Neural cell (in vitro differentiated cells): ENCODE results near the gene SSX2IP.

ENCODE experiments used
- CTCF ChIP-seq: fragments of 450-650 bp; IDR thresholded peaks from 2 replicates; pipeline ENCODE4 v1.5.1; 2014; ENCODE audit warnings: antibody characterized with exemption, mild to moderate bottlenecking, moderate library complexity; ENCODE audit not compliant: poor library complexity, severe bottlenecking
- EP300 ChIP-seq: fragments of 450-650 bp; conservative IDR thresholded peaks from 2 replicates; pipeline ENCODE4 v1.6.1; 2014; ENCODE audit warnings: antibody characterized with exemption, mild to moderate bottlenecking, moderate library complexity; ENCODE audit not compliant: poor library complexity, severe bottlenecking
- POLR2AphosphoS5 ChIP-seq: IDR thresholded peaks from 2 replicates; pipeline ENCODE4 v1.6.1; 2012
- RAD21 ChIP-seq: fragments of 450-650 bp; conservative IDR thresholded peaks from 2 replicates; pipeline ENCODE4 v1.6.1; 2014; ENCODE audit warnings: antibody characterized with exemption, mild to moderate bottlenecking, moderate library complexity

- TF ChIP-seq CTCF (no peak), POLR2AphosphoS5 (no peak), EP300 (no peak), RAD21 (no peak)
Observed at GRCh38 chr1:84675631-84676030, 14.6 kb downstream of the SSX2IP start.
